ENCODE data around the gene SASH3.

GRCh38 chrX:129782706-129783105 lies 3.0 kb downstream of the SASH3 start:
- TF ChIP-seq SIN3A (IDR thresholded peaks at IDR 0.05; ENCODE audit: borderline replicate concordance, low read depth, low read length) = no peak
- TF ChIP-seq, protein P1, sequence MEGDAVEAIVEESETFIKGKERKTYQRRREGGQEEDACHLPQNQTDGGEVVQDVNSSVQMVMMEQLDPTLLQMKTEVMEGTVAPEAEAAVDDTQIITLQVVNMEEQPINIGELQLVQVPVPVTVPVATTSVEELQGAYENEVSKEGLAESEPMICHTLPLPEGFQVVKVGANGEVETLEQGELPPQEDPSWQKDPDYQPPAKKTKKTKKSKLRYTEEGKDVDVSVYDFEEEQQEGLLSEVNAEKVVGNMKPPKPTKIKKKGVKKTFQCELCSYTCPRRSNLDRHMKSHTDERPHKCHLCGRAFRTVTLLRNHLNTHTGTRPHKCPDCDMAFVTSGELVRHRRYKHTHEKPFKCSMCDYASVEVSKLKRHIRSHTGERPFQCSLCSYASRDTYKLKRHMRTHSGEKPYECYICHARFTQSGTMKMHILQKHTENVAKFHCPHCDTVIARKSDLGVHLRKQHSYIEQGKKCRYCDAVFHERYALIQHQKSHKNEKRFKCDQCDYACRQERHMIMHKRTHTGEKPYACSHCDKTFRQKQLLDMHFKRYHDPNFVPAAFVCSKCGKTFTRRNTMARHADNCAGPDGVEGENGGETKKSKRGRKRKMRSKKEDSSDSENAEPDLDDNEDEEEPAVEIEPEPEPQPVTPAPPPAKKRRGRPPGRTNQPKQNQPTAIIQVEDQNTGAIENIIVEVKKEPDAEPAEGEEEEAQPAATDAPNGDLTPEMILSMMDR (IDR thresholded peaks at IDR 0.05) = no peak
- no peak for TF ChIP-seq YY1 (IDR thresholded peaks at IDR 0.05; ENCODE audit: low read depth)
- no peak for TF ChIP-seq GABPA (IDR thresholded peaks at IDR 0.05; ENCODE audit: low read depth)
- no peak for TF ChIP-seq TAF1 (IDR thresholded peaks at IDR 0.05; ENCODE audit: borderline replicate concordance, low read depth, low read length)
- no peak for TF ChIP-seq EZH2phosphoT487 (IDR thresholded peaks at IDR 0.05; ENCODE audit: borderline replicate concordance, low read depth)
- TF ChIP-seq EP300 (IDR thresholded peaks at IDR 0.05; ENCODE audit: borderline replicate concordance in 1 of 2, low read depth in 1 of 2, low read length in 1 of 2) = no peak
- TF ChIP-seq POLR2AphosphoS5 (IDR thresholded peaks at IDR 0.05; ENCODE audit: low read depth, low read length) = no peak
- TF ChIP-seq NFIC (IDR thresholded peaks at IDR 0.05; ENCODE audit: borderline replicate concordance) = no peak
- TF ChIP-seq REST (IDR thresholded peaks at IDR 0.05; ENCODE audit: low read depth, low read length) = no peak
- TF ChIP-seq USF2 (IDR thresholded peaks at IDR 0.05; ENCODE audit: borderline replicate concordance, low read depth, low read length) = no peak
- TF ChIP-seq, protein P2, sequence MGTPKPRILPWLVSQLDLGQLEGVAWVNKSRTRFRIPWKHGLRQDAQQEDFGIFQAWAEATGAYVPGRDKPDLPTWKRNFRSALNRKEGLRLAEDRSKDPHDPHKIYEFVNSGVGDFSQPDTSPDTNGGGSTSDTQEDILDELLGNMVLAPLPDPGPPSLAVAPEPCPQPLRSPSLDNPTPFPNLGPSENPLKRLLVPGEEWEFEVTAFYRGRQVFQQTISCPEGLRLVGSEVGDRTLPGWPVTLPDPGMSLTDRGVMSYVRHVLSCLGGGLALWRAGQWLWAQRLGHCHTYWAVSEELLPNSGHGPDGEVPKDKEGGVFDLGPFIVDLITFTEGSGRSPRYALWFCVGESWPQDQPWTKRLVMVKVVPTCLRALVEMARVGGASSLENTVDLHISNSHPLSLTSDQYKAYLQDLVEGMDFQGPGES (IDR thresholded peaks at IDR 0.05; ENCODE audit: low read depth, low read length) = no peak
- no peak for TF ChIP-seq RCOR1 (IDR thresholded peaks at IDR 0.05; ENCODE audit: low read length)
